Skin of body (tissue), 2 donors: Measurements from ENCODE around the gene WFDC1. TPM values are rescaled to one million over a fixed set of nuclear protein-coding genes. Genes with fewer than 3 reads are reported as not detected.

Experiments used
- DNase-seq: peaks from one replicate; lab custom pipeline; 2025; lab: John Stamatoyannopoulos, UW
- total RNA-seq: library from RNA; depleted of rRNA; stranded (reverse); fragments of >200 nt; gene quantifications from one replicate; pipeline ENCODE4 v1.2.3, GENCODE V29; 2014

The WFDC1 gene
- total RNA-seq, 1 donor from 2014 or later, result 5.8 TPM

DNA sequence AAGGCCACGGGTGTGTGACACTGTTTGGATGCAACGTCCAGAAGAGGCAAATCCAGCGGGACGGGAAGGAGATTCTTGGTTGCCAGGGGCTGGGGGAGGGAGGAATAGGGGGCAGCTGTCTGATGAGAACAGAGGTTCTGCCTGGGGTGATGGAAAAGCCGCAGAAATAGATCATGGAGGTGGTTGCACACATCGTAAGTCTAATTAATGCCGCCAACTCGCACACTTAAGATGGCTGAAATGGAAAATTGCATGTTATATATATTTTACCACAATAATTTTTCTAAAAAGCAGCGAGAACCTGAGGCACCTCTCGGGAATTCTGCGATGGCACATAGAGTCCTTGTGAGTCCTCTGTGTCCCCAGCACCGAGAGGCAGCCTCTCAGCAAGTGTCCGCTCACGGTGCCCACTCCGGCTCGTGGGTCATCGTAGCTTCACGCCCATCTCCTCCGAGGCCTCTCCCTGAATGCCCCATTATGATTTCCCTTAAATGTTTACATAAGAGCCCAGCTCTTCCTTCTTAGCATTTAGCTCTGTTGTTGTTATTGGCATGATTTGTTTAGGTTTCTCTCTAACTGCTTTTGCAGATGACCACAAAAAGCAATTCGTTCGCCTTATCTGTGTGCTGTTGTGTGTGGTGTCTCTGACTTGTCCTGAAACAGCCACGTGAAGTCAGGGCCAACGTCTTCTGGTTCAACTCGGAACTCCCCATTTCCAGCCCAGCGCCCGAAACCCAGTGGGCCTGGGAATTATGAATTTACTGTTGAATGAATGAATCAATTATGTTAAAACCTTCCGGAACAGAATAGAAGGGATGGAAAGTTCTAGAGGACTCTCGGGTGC, 7.7 kb downstream of the WFDC1 start:
- no peak for DNase-seq

DNA sequence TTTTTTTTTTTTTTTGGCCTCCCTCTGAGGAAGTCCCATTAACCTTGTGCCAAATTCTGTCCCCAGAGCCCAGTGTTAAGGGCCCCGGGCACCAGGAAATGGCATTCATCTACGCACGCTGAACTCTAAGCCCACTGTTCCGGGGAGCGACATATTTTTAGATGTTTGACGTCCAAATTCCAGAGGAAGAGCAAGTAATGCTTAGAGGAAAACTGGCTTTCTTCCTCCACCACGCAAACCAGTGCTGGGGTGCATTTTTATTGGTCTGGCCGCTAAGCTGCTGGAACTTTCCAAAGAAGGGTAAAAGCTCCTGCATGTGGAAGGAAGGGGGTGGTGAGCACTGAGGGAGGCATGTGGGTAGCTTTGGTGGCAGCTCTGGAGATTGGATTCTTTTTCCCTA, 8.3 kb downstream of the WFDC1 start:
- peak; percentile 30 for DNase-seq

DNA sequence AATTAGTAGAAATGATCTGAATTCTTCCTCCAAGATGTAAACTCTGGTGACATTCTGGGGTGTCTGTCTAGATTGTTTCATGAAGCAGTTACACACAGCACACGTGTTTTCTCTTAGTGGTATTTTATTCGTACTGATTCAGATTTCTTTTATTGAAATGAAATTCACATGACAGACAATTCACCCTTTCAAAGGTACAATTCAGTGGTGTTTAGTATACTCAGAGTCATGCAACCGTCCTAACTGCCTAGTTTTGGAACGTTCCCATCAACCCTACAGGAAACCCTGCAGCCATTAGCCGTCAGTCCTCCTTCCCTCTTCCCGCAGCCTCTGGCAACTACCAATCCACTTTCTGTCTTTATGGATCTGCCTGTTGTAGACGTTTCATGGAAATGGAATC, 8.8 kb downstream of the WFDC1 start:
- no peak for DNase-seq

DNA sequence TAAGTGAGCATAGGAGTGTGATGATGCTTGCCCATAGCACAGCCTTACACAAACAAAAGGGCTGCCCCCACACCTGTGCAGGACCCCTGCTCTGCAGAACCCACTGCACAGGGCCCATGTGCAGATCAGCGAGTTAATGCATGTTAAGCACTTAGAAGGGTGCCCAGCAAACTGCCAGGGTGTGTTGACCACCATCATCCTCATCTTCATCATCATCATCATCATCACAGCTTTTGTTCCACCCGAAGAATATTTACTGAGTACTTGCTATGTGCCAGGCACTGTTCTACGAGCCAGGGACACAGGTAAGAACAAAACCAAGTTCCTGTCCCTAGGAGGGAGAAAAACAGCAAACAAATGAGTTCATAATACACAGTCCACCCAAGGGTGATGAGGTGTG, 11.9 kb downstream of the WFDC1 start:
- no peak for DNase-seq

DNA sequence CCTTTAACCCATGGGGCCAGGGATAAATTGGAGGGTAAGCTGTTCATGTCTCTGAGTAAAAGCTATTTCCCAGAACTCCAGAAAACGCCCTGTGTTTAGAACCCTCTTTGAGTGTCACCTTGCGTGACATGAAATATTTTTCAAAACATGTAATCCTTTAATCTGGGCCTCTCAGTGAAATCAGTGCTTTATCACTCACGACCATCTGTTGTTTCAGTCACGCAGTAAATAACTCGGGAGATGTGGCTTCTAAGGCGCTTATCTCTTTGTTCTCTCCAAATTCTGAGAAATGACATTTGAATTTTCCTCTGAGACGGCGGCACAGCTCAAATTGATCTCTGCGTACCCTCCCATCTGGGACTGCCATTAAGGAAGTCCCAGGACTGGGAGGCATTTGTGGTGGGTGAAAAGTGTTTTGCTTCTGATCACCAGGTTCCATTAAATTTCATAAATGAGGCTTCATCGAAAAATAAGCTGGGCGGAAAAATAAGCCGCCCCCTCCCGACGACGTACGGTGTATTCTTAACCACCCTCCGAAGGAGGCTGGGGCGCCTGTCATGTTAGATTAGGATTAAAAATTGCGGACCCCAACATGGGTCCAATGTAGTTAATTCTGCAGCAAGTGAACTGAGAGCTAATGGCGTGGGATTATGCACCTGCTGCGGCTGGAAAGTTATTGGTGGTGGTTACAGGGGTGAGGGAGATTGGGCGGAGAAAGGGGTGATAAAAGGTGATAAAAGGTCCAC, 12.7 kb downstream of the WFDC1 start:
- no peak for DNase-seq

DNA sequence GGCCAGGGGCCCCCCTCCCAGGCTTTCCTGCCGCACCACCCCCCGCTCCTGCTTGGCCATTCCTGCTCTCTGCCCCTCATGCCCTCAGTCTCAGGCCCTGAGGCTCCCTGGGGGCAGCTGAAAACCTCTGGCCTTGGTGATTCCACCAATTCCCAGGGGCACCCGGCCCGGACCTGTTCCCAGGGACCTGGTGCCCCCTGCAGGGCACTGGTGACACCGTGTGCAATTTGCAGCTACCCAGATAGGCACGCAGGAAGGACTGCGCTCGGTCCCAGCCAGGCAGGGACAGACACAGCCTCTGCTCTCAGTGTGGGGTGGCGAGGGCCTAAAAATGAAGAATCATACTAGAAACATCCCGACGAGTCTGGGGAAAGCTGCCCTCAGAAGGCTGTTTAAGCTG, 13.4 kb downstream of the WFDC1 start:
- DNase-seq, result no peak

DNA sequence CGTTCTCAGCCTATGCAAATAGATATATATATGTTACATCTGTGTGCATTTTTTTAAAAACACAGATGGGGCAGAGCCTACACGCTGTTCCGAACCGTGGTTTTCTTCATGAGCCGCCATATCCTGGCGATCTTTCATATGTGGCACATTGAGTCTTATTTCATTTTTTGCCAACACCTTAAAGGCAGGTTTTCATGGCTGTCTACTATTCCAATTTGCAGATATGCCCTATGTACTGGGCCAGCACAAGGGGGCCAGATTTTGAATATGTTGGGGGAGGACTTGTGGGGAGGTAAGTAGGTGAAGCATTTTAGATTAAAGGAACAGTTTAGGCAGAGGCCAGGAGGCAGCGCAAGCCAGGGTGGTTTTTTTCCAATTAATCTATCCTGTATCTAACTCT, 16.0 kb downstream of the WFDC1 start:
- DNase-seq, result no peak

DNA sequence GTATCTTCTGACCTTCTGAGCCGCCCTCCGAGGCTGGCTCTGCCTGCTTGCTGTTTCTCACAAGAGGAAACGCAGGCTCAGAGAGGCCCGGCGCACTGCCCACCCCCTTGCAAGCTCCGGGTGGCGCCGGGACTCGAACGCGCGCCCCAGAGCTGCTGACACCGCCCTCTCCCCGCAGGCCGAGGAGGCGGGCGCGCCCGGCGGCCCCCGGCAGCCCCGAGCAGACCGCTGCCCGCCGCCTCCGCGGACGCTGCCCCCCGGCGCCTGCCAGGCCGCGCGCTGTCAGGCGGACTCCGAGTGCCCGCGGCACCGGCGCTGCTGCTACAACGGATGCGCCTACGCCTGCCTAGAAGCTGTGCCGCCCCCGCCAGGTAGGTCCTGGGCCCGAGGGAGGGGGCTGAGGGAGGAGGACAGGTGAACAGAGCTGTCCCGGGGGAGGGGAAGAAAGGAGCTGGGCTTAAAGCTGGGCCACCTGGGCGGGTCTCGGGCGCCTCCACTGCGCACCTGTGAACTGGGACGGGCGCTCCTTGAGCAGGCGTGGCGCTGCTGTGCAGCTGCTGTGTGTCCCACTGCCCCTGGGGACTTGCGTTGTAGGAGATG, 18.2 kb downstream of the WFDC1 start:
- no peak for DNase-seq

DNA sequence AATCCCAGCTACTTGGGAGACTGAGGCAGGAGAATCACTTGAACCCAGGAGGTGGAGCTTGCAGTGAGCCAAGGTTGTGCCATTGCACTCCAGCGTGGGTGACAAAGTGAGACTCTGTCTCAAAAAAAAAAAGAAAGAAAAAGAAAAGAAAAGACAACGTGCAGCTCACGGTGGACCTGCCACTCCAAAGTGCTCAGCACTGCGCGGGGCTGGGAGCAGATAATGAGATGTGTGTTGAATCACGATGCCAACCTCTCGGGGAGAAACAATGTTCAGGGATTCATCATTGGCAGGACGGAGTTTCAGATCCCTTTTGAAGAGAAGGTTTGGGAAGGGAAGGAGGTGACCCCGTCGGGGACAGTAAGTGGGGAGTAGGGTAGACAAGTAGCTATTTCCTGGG, 19.2 kb downstream of the WFDC1 start:
- no peak for DNase-seq

DNA sequence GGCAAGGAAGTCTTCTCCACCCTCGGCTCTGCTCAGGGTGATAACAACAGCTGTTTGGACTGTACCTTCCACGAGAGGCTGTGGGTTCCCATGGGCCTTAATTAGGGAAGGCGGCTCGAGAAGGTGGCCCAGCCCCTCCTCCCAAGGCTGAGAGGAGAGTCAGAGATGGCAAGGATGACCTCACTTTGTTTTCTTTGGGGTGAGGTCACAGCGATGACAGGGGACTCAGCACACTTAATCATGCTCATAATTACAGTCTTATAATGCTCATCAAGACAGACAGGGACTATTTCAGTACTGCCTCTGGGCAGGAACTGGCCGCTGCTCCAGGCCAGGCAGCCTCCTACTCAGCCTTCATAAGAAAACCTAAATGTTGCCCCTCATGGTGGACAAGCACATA, 19.7 kb downstream of the WFDC1 start:
- DNase-seq, result no peak

DNA sequence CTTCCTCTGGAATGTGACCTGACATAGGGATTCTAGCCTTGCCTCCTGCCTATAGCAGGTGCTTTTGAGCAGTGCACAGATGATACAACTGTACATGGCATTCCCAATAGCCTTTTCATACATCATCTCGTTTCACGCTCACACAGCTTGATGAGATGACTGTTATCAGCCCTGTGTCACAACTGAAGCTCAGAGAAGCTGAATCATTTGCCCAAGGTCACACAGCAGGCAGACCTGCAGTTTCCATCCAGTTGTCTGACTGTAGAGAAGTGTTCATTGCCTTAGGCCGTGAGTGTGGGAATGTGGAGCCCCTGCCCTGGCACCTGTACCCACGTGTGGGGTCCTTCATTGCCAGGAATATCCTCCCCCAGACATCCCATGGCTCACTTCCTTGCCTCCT, 20.1 kb downstream of the WFDC1 start:
- no peak for DNase-seq

DNA sequence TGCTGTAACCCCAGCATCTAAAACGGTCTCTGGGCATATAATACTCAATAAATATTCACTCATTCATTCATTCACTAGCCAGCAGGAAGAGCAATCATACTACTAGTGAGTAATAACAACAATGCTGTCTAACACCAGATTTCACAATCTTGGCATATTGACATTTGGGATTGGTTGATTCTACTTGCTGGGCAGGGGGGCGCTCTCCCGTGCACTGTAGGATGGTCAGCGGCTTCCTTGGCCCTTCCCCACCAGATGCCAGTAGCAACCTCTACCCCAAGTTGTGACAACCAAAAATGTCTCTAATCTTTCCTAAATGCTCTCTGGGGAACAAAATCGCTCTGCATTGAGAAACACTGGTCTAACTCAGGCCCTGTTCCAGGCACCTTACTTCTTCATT, 20.7 kb downstream of the WFDC1 start:
- no peak for DNase-seq

DNA sequence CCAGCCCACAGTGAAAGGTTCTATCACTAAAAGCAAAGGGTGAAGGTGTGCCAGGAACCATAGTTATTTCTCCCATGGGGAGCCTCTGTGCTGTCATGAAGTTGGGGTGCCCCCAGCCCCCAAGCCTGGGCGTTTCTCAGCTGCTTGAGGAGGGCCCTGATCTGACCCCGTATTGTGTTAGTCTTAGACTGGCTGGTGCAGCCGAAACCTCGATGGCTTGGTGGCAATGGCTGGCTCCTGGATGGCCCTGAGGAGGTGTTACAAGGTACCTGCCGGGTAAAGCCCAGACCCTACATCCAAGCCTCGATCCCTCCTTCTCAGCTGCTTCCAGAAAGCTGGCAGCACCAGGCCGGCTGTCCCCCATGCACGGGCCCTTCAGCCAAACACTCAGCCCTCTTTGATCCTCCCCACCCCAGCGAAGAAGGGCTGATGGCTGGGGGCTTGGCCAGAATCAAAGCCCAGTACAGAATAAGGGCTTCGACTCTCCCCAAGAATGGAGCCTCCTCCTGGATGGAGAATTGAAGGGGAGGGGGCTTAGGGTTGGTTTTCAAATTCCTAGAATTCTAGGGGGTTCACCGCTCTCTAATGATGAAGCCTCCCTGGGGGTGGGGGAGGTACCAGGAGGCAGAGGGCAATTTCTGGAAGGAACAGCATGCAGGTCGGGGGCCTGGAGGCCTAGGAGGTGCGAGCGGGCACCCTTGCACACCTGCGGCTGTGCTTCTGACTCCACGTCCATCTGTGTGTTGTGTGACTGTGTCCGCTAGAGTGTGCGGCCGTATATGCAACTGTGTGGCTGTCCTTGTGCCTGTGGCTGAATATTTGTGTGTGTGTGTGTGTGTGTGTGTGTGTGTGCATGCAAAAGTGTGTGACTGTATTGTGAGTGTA, 23.7 kb downstream of the WFDC1 start:
- DNase-seq, result no peak

DNA sequence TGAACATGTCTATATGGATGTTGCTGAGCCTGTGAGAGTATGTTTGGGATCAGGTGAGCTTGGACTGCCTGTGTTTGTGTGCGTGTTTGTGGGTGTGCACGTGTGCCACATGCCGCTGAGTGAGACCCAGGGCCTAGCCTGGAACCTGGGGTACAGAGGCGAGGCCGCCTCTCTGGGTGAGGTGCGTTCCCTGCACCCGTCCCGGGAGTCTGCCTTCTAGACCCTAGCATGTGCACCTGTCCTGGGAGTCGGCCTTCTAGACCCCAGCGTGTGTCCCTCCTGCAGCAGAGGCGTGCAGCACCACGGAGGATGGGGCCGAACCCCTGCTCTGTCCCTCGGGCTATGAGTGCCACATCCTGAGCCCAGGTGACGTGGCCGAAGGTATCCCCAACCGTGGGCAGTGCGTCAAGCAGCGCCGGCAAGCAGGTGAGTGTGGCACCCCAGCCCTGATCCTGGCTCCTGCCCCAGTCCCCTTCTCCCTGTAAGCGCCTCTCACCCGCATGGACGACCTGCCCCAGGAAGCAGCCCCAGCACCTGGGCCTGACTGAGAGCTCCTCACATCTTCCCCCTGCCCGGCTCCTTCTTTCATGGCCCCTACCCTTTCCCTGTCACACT, 24.6 kb downstream of the WFDC1 start:
- DNase-seq, result no peak

DNA sequence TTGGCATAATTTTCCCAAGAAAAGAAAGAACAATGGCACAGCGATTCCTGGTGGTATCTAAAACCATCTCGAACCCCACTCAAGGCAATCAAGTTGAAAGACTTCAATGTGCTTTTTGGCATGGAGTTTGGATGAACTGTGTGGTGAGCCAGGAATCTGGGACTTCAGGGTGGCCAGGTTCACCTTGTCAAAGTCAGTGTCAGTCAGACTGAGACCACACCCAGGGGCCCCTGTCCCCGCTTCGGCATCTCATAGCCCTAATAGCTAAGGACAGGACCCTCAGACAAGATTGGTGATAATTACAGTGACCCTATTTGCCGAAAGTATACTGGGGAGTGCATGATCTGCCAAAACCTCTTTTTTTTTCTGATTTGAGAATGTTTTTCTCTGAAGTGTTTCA, 25.8 kb downstream of the WFDC1 start:
- no peak for DNase-seq

DNA sequence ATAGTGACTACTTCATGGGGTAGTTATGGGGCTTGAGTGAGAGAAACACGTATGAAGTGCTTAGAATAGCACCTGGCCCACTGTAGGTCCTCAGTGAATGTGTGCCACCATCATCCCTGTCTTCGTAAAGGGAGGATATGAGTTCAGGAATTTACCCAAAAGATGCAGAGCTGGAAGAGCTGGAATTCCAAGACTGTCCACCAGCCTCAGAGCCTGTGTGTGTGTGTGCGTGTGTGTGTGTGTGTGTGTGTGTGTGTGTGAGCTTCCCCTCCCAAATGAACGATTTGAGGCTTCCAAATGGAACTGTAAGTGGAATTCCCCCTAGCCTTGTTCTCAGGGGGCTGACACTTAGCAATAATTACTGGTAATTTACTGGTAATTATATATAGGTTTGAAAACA, 27.3 kb downstream of the WFDC1 start:
- no peak for DNase-seq

DNA sequence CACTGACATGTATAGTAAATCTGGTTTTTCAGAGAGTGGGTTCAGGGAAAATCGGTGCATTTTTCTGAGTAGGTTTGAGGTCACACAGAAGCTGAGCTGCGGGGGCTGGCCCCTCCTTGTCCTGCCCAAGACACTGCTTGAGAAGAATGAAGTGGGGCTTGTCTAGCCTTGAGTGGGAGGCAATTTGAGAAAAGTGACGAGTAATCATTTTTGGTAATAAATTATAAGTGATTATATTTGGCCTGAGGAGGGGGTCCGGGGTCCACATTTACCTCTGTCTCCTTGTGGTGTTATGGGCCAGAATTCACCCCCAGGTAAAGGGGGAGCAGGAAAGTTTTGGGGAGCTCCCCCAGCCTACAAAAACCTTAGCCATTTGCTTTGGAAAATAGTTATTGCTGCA, 28.1 kb downstream of the WFDC1 start:
- no peak for DNase-seq

DNA sequence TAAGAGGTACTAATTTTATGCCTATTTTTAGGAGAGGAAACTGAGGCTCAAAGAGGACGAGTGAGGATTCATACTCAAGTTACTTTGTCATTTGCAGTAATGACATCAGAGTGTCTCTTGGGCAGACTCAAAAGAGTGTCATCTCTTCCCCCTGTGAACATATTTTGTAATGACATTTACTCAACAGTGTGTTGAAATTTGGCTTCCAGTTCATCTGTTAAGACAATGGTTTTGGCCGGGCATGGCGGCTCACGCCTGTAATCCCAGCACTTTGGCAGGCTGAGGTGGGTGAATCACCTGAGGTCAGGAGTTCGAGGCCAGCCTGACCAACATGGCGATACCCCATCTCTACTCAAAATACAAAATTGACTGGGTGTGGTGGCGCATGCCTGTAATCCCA, 28.9 kb downstream of the WFDC1 start:
- no peak for DNase-seq

DNA sequence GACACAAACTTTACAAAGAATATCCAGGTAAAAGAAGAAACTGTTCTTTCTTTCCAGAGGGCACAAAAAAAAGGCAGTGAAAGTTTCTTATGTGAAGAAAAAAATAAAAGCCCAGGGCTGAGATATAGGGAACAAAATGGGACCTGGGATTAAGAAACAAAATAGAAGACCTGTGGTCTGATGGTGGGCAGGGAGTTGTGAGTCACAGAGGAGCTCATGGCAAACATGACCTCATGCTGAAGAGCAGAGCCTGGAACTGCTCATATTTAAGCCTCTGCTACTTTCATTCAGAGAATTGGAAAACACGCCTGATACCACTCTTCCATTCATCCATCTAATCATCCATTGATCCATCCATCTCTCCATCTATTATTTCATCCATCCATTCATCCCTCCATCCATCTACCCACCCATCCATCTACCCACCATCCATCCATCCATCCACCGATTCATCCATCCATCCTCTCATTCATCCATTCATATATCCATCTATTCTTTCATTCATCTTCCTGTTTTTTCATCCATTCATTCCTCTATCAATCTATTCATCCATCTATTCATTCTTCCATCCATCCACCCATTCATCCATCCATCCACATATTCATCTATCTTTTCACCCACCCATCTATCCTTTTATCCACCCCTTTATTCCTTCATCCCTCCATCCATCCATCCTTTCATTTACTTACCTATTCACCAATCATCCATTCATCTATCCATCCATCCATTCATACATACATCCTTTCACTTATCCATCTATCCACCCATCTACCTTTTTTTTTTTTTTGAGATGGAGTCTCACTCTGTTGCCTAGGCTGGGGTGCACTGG, 30.0 kb downstream of the WFDC1 start:
- DNase-seq, result no peak

DNA sequence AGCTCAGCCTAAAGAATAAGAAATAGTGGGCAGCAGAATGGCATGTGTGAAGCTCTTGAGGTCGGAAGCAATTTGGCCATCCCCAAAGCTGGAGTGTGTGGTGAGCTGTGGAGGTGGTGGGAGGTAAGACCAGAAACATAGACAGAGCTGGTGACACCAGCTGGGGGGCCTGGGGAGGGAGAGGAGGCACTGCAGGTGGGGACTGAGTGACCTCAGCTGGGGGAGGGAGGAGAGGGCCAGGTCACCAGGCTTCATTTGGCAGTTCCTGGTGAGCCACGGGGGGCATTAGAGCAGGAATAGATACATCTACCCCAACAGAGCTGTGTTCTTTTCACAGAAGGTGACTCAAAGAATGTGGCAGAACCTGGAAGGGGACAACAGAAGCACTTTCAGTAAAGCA, 31.9 kb downstream of the WFDC1 start:
- no peak for DNase-seq
